Measurements from ENCODE around the gene FTSJ1.
"Not testable (repeated sequence)": the region's sequence is repeated elsewhere in the genome, so short reads cannot be mapped to it uniquely, and the experiment has no call there.

The FTSJ1 gene

GRCh38 chrX:48522291-48522690 is 46.3 kb downstream of the FTSJ1 start:
- Histone ChIP-seq H3K9me3 (replicated peaks in 1 of 11) (no peaks in the 10 kb centered on the region; a peak in 1 of 22 replicates), H3K27me3 (peaks cover 6 to 46% (median 33%) of the 10 kb centered on the region in 11 experiments; a peak in 18 of 22 replicates), H3K4me3 (peak overlapping the region; percentile 57 to 78 (median 70)), H4K20me1 (peaks cover 0 to 9% (median 0%) of the 10 kb centered on the region in 11 experiments; a peak in 1 of 22 replicates), H3K27ac (peak overlapping the region in 10 of 11 experiments; percentile 52 to 83 (median 74); a peak in 20 of 22 replicates), H3K36me3 (peaks cover 9 to 32% (median 17%) of the 10 kb centered on the region in 11 experiments; a peak in 20 of 22 replicates), H3K4me2 (peak overlapping the region; percentile 67 to 85 (median 78)), H3K4me1 (peaks cover 17 to 40% (median 31%) of the 10 kb centered on the region in 10 experiments), H3K9ac (peak overlapping the region; percentile 74 to 85 (median 82))
- TF ChIP-seq Cebpa-rat (IDR thresholded peaks at IDR 0.05): no peak

- H3K4me3 ChIP-seq: peak overlapping the region in 1 of 10 experiments; percentile 31; a peak in 1 of 20 replicates
- peaks cover 16 to 57% (median 45%) of the 10 kb centered on the region in 11 experiments; a peak in 20 of 22 replicates for H3K27me3 ChIP-seq
- H4K20me1 ChIP-seq: peaks cover 0 to 9% (median 0%) of the 10 kb centered on the region in 11 experiments; a peak in 1 of 22 replicates
- peak overlapping the region in 1 of 11 experiments; percentile 35; a peak in 1 of 22 replicates for H3K27ac ChIP-seq
- H3K4me1 ChIP-seq: peaks cover 17 to 40% (median 31%) of the 10 kb centered on the region in 10 experiments
- peaks cover 19 to 46% (median 31%) of the 10 kb centered on the region in 11 experiments for H3K36me3 ChIP-seq
- H3K9me3 ChIP-seq (replicated peaks in 1 of 11): no peaks in the 10 kb centered on the region; a peak in 1 of 22 replicates
- no peak for TF ChIP-seq Cebpa-rat (IDR thresholded peaks at IDR 0.05)
- H3K9ac ChIP-seq: no peak overlapping the region
- peak overlapping the region; percentile 28 to 79 (median 67); a peak in 19 of 22 replicates for H3K4me2 ChIP-seq
Observed at GRCh38 chrX:48523682-48524081, 47.7 kb downstream of the FTSJ1 start.

- not testable (repeated sequence) for H3K9ac ChIP-seq; H3K9me3 ChIP-seq (replicated peaks in 1 of 11); H3K27ac ChIP-seq; H4K20me1 ChIP-seq; H3K4me3 ChIP-seq; H3K4me2 ChIP-seq
- peaks cover 19 to 60% (median 32%) of the 10 kb centered on the region in 11 experiments for H3K36me3 ChIP-seq
- peaks cover 27 to 57% (median 50%) of the 10 kb centered on the region in 11 experiments; a peak in 21 of 22 replicates for H3K27me3 ChIP-seq
- H3K4me1 ChIP-seq: peaks cover 10 to 26% (median 21%) of the 10 kb centered on the region in 10 experiments
Observed at GRCh38 chrX:48525853-48526252, 49.9 kb downstream of the FTSJ1 start.

GRCh38 chrX:48530736-48531135 is 54.7 kb downstream of the FTSJ1 start:
- Histone ChIP-seq H3K4me3 (no peak overlapping the region), H3K36me3 (peaks cover 19 to 46% (median 28%) of the 10 kb centered on the region in 11 experiments), H3K27me3 (peaks cover 48 to 94% (median 72%) of the 10 kb centered on the region in 11 experiments; a peak in 21 of 22 replicates), H3K4me2 (peak overlapping the region in 1 of 11 experiments; percentile 52; a peak in 1 of 22 replicates), H3K27ac (peak overlapping the region in 3 of 11 experiments; percentile 62 to 79 (median 71); a peak in 5 of 22 replicates), H3K9ac (no peak overlapping the region), H3K4me1 (peaks cover 0 to 25% (median 6%) of the 10 kb centered on the region in 10 experiments; a peak in 6 of 20 replicates), H4K20me1 (peaks cover 0 to 9% (median 0%) of the 10 kb centered on the region in 11 experiments; a peak in 1 of 22 replicates), H3K9me3 (replicated peaks in 1 of 11) (peaks cover 0 to 7% (median 0%) of the 10 kb centered on the region in 11 experiments; a peak in 2 of 22 replicates)
- no peak for TF ChIP-seq Cebpa-rat (IDR thresholded peaks at IDR 0.05)

GRCh38 chrX:48531358-48531959 is 55.5 kb downstream of the FTSJ1 start:
- peaks cover 0 to 7% (median 0%) of the 10 kb centered on the region in 11 experiments; a peak in 1 of 22 replicates for H4K20me1 ChIP-seq
- H3K4me3 ChIP-seq: no peak overlapping the region
- H3K4me2 ChIP-seq: peak overlapping the region in 3 of 11 experiments; percentile 4 to 52 (median 25); a peak in 4 of 22 replicates
- peak overlapping the region in 6 of 11 experiments; percentile 4 to 79 (median 61); a peak in 10 of 22 replicates for H3K27ac ChIP-seq
- peaks cover 18 to 40% (median 26%) of the 10 kb centered on the region in 11 experiments for H3K36me3 ChIP-seq
- H3K4me1 ChIP-seq: peaks cover 0 to 27% (median 6%) of the 10 kb centered on the region in 10 experiments; a peak in 6 of 20 replicates
- TF ChIP-seq Cebpa-rat (IDR thresholded peaks at IDR 0.05): no peak
- H3K9ac ChIP-seq: peak overlapping the region in 1 of 11 experiments; percentile 45; a peak in 3 of 22 replicates
- H3K9me3 ChIP-seq (replicated peaks in 1 of 11): peaks cover 0 to 7% (median 0%) of the 10 kb centered on the region in 11 experiments; a peak in 2 of 22 replicates
- peaks cover 48 to 94% (median 73%) of the 10 kb centered on the region in 11 experiments; a peak in 21 of 22 replicates for H3K27me3 ChIP-seq

- H3K27ac ChIP-seq: peak overlapping the region in 5 of 11 experiments; percentile 46 to 79 (median 62); a peak in 6 of 22 replicates
- peak overlapping the region in 3 of 11 experiments; percentile 1 to 52 (median 5); a peak in 3 of 22 replicates for H3K4me2 ChIP-seq
- TF ChIP-seq Cebpa-rat (IDR thresholded peaks at IDR 0.05): no peak
- H3K36me3 ChIP-seq: peaks cover 11 to 33% (median 19%) of the 10 kb centered on the region in 11 experiments
- peaks cover 0 to 27% (median 6%) of the 10 kb centered on the region in 10 experiments; a peak in 6 of 20 replicates for H3K4me1 ChIP-seq
- H3K27me3 ChIP-seq: peaks cover 48 to 93% (median 68%) of the 10 kb centered on the region in 11 experiments; a peak in 21 of 22 replicates
- no peak overlapping the region for H3K9ac ChIP-seq
- H3K4me3 ChIP-seq: no peak overlapping the region
- H3K9me3 ChIP-seq (replicated peaks in 1 of 11): peaks cover 0 to 7% (median 0%) of the 10 kb centered on the region in 11 experiments; a peak in 2 of 22 replicates
- peaks cover 0 to 2% (median 0%) of the 10 kb centered on the region in 11 experiments; a peak in 1 of 22 replicates for H4K20me1 ChIP-seq
Observed at GRCh38 chrX:48532161-48532560, 56.2 kb downstream of the FTSJ1 start.

GRCh38 chrX:48533165-48533564 is 57.2 kb downstream of the FTSJ1 start:
- Histone ChIP-seq H3K4me2 (no peak overlapping the region), H3K27ac (no peak overlapping the region), H3K4me3 (no peak overlapping the region), H3K9me3 (replicated peaks in 1 of 11) (peaks cover 0 to 7% (median 0%) of the 10 kb centered on the region in 11 experiments; a peak in 2 of 22 replicates), H3K36me3 (peaks cover 2 to 23% (median 10%) of the 10 kb centered on the region in 11 experiments; a peak in 17 of 22 replicates), H3K9ac (no peak overlapping the region), H4K20me1 (no peaks in the 10 kb centered on the region; a peak in 1 of 22 replicates), H3K4me1 (peaks cover 0 to 27% (median 6%) of the 10 kb centered on the region in 10 experiments; a peak in 6 of 20 replicates), H3K27me3 (peaks cover 43 to 90% (median 59%) of the 10 kb centered on the region in 11 experiments; a peak in 21 of 22 replicates)
- TF ChIP-seq Cebpa-rat (IDR thresholded peaks at IDR 0.05): no peak
